Nephron progenitor cell (in vitro differentiated cells): ENCODE data around the gene TECTA.

Experiments
- DNase-seq: peaks from one replicate; pipeline ENCODE4 v3.0.0; 2021
- H3K27ac Mint-ChIP-seq: 2 replicates; pipeline ENCODE4 v1.8.0; 2021; ENCODE audit warnings: mild to moderate bottlenecking, moderate library complexity, mixed read lengths
- H3K27me3 Mint-ChIP-seq: 2 replicates; pipeline ENCODE4 v1.8.0; 2021; ENCODE audit warnings: mild to moderate bottlenecking, low read depth, mixed read lengths; ENCODE audit not compliant: poor library complexity
- H3K36me3 Mint-ChIP-seq: 2 replicates; pipeline ENCODE4 v1.8.0; 2021; ENCODE audit warnings: low read depth, mixed read lengths
- H3K4me1 Mint-ChIP-seq: 2 replicates; pipeline ENCODE4 v1.8.0; 2021; ENCODE audit warnings: mixed read lengths
- H3K4me3 Mint-ChIP-seq: 2 replicates; pipeline ENCODE4 v1.8.0; 2021; ENCODE audit warnings: mild to moderate bottlenecking, moderate library complexity, mixed read lengths
- H3K9me3 Mint-ChIP-seq: 2 replicates; pipeline ENCODE4 v1.8.0; 2021; ENCODE audit warnings: mild to moderate bottlenecking, moderate library complexity, mixed read lengths
- CTCF ChIP-seq: fragments of 200-600 bp; sonication (generic); IDR thresholded peaks from 2 replicates; pipeline ENCODE4 v1.5.0; 2021; ENCODE audit warnings: antibody characterized with exemption

TECTA gene

DNA sequence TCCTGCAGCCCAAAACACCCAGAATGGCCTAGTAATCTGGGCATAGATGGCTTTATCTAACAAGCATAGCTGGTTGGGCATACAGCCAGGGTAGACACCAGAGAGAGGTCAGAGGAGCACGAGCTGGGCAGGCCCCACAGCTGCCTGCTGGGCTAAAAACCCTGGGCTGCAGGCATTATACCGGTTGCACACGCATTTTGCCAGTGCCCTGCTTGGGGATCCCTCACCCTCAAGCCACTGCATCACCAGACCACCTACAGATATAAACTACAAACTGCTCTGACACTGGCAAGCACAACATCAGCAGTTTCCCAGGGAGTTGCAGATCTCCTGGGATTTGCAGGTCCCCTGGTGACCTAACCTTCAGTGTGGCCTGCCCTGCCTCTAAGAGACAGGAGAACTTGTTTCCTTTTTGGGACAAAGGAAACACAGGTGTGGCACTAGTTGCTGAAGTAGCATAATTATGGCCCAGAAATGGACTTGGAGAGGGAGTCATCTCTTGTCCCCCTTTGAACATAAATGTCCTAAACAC, 112.4 kb downstream of the TECTA start:
- no peak overlapping the region for H3K27ac Mint-ChIP-seq
- no peaks in the 10 kb centered on the region for H3K36me3 Mint-ChIP-seq
- H3K4me1 Mint-ChIP-seq = no peaks in the 10 kb centered on the region
- TF ChIP-seq CTCF = no peak
- no peak for DNase-seq
- no peaks in the 10 kb centered on the region for H3K9me3 Mint-ChIP-seq
- H3K4me3 Mint-ChIP-seq = no peak overlapping the region
- peaks cover 4% of the 10 kb centered on the region for H3K27me3 Mint-ChIP-seq

GRCh38 chr11:121214861-121215260, 113.8 kb downstream of the TECTA start:
- H3K9me3 Mint-ChIP-seq = no peaks in the 10 kb centered on the region
- no peak overlapping the region for H3K27ac Mint-ChIP-seq
- H3K4me3 Mint-ChIP-seq = no peak overlapping the region
- DNase-seq = no peak
- H3K27me3 Mint-ChIP-seq = peaks cover 7% of the 10 kb centered on the region
- H3K4me1 Mint-ChIP-seq = no peaks in the 10 kb centered on the region
- TF ChIP-seq CTCF = no peak
- H3K36me3 Mint-ChIP-seq = no peaks in the 10 kb centered on the region

- DNase-seq = no peak
- Mint-ChIP-seq H3K4me3 (no peak overlapping the region), H3K36me3 (no peaks in the 10 kb centered on the region), H3K4me1 (no peaks in the 10 kb centered on the region), H3K27ac (no peak overlapping the region), H3K27me3 (peaks cover 6% of the 10 kb centered on the region), H3K9me3 (no peaks in the 10 kb centered on the region)
- TF ChIP-seq CTCF = no peak
Measured at GRCh38 chr11:121221496-121222200, 120.6 kb downstream of the TECTA start.

DNA sequence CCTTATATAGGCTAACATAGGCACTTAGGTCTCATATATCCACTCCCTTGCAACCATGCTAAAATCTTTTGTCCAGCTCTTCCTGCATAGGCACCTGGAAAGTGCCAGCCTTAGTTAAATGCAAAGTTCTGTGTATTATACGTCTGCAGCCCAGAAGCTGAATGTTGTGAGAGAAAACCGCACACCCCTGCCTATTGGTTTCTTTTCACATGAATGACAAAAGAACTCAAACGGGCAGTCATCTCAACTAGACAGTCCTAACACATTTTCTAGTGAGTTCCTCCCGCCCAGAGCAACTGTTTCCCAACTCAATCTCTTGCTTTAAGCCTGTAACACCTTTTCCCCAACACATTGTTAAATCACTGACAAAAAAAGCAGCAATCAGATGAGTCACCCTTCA, 122.1 kb downstream of the TECTA start:
- no peak for DNase-seq
- no peak for TF ChIP-seq CTCF
- peaks cover 8% of the 10 kb centered on the region for H3K9me3 Mint-ChIP-seq
- no peak overlapping the region for H3K4me3 Mint-ChIP-seq
- H3K36me3 Mint-ChIP-seq = no peaks in the 10 kb centered on the region
- peaks cover 6% of the 10 kb centered on the region for H3K27me3 Mint-ChIP-seq
- no peaks in the 10 kb centered on the region for H3K4me1 Mint-ChIP-seq
- no peak overlapping the region for H3K27ac Mint-ChIP-seq

DNA sequence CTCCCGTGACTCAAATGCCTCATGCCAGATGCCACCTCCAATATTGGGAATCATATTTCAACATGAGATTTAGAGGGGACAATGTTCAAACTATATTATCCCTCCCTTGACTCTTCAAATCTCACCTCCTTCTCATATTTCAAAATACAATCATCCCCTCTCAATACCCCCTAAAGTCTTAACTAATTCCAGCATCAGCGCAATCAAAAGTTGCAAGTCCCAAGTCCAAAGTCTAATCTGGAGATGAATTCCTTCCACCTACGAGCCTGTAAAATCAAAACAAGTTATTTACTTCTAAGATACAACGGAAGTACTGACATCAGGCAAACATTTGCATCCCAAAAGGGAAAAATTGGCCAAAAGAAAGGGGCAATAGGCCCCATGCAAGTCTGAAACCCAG, 124.3 kb downstream of the TECTA start:
- H3K4me1 Mint-ChIP-seq = no peaks in the 10 kb centered on the region
- no peak overlapping the region for H3K4me3 Mint-ChIP-seq
- H3K36me3 Mint-ChIP-seq = no peaks in the 10 kb centered on the region
- H3K9me3 Mint-ChIP-seq = peaks cover 9% of the 10 kb centered on the region
- DNase-seq = no peak
- peaks cover 4% of the 10 kb centered on the region for H3K27me3 Mint-ChIP-seq
- TF ChIP-seq CTCF = no peak
- no peak overlapping the region for H3K27ac Mint-ChIP-seq
